Measurements from ENCODE around the gene SLC52A1. TPM values are rescaled to one million over a fixed set of nuclear protein-coding genes. Genes with fewer than 3 reads are reported as not detected.

SLC52A1 gene
- total and polyA plus RNA-seq, 2 of the 13 experiments (the other 11 are each of a cell fraction or from before 2014, with no cell fraction given): 0.03 to 0.13 TPM

GRCh38 chr17:4986951-4987766 lies 48.1 kb downstream of the SLC52A1 start, which contains the start of gene CAMTA2 (continued):
- TF ChIP-seq ZNF207 (IDR thresholded peaks at IDR 0.05; ENCODE audit: borderline replicate concordance) (no peak), RAD21 (CRISPR knock-in tag; IDR thresholded peaks at IDR 0.05) (peak; percentile 85), ZNF558 (CRISPR knock-in tag; IDR thresholded peaks at IDR 0.05; ENCODE audit: borderline replicate concordance) (no peak; the same call in 1 of the 2 replicates), ZIK1 (CRISPR knock-in tag; IDR thresholded peaks at IDR 0.05; ENCODE audit: borderline replicate concordance, low read depth) (0 out of 2 replicates have a peak, but pooled peaks have one; percentile 50), BRD4 (CRISPR knock-in tag; IDR thresholded peaks at IDR 0.05) (no peak), ZNF775 (CRISPR knock-in tag; IDR thresholded peaks at IDR 0.05; ENCODE audit: borderline replicate concordance) (no peak), ZC3H13 (CRISPR knock-in tag; IDR thresholded peaks at IDR 0.05) (peak; percentile 84; the same call in 1 of the 2 replicates), KDM6A (CRISPR knock-in tag; IDR thresholded peaks at IDR 0.05; ENCODE audit: low read depth) (no peak), POGK (CRISPR knock-in tag; conservative IDR thresholded peaks at IDR 0.05) (peak; percentile 94), ZBTB20 (CRISPR knock-in tag; IDR thresholded peaks at IDR 0.05; ENCODE audit: borderline replicate concordance, low read depth) (no peak), STAT5B (CRISPR knock-in tag; IDR thresholded peaks at IDR 0.05) (no peak), ELF4 (CRISPR knock-in tag; IDR thresholded peaks at IDR 0.05; ENCODE audit: borderline replicate concordance) (peak; percentile 79; the same call in 1 of the 2 replicates), GPBP1L1 (CRISPR knock-in tag; IDR thresholded peaks at IDR 0.05) (no peak), SNRNP70 (IDR thresholded peaks at IDR 0.05; ENCODE audit: low read depth, low read length) (no peak), SMAD1 (CRISPR knock-in tag; IDR thresholded peaks at IDR 0.05; ENCODE audit: borderline replicate concordance, low read depth) (no peak), NONO (IDR thresholded peaks at IDR 0.05) (no peak), NONO (CRISPR knock-in tag; conservative IDR thresholded peaks at IDR 0.05) (peak; percentile 97), ZNF564 (CRISPR knock-in tag; IDR thresholded peaks at IDR 0.05) (peak; percentile 39), TGIF2 (CRISPR knock-in tag; IDR thresholded peaks at IDR 0.05) (0 out of 2 replicates have a peak, but pooled peaks have one; percentile 57), ZFP62 (CRISPR knock-in tag; IDR thresholded peaks at IDR 0.05) (no peak)
- TF ChIP-seq, protein P1, sequence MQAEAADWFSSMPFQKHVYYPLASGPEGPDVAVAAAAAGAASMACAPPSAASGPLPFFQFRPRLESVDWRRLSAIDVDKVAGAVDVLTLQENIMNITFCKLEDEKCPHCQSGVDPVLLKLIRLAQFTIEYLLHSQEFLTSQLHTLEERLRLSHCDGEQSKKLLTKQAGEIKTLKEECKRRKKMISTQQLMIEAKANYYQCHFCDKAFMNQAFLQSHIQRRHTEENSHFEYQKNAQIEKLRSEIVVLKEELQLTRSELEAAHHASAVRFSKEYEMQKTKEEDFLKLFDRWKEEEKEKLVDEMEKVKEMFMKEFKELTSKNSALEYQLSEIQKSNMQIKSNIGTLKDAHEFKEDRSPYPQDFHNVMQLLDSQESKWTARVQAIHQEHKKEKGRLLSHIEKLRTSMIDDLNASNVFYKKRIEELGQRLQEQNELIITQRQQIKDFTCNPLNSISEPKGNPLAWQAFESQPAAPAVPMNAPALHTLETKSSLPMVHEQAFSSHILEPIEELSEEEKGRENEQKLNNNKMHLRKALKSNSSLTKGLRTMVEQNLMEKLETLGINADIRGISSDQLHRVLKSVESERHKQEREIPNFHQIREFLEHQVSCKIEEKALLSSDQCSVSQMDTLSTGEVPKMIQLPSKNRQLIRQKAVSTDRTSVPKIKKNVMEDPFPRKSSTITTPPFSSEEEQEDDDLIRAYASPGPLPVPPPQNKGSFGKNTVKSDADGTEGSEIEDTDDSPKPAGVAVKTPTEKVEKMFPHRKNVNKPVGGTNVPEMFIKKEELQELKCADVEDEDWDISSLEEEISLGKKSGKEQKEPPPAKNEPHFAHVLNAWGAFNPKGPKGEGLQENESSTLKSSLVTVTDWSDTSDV (CRISPR knock-in tag; IDR thresholded peaks at IDR 0.05): no peak
- TF ChIP-seq, protein P2, sequence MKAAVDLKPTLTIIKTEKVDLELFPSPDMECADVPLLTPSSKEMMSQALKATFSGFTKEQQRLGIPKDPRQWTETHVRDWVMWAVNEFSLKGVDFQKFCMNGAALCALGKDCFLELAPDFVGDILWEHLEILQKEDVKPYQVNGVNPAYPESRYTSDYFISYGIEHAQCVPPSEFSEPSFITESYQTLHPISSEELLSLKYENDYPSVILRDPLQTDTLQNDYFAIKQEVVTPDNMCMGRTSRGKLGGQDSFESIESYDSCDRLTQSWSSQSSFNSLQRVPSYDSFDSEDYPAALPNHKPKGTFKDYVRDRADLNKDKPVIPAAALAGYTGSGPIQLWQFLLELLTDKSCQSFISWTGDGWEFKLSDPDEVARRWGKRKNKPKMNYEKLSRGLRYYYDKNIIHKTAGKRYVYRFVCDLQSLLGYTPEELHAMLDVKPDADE (CRISPR knock-in tag; IDR thresholded peaks at IDR 0.05): no peak; the same call in 1 of the 2 replicates

All from HepG2 (cell line).